ENCODE results near the gene NT5DC2.

NT5DC2 gene

GRCh38 chr3:52484680-52485461 is 48.8 kb downstream of the NT5DC2 start:
- no peak for DNase-seq

- DNase-seq: no peak
These were observed 49.9 kb downstream of the NT5DC2 start for GRCh38 chr3:52483577-52484381.

GRCh38 chr3:52483081-52483480 is 50.6 kb downstream of the NT5DC2 start:
- DNase-seq: no peak

GRCh38 chr3:52481819-52482521 is 51.7 kb downstream of the NT5DC2 start:
- no peak for DNase-seq

GRCh38 chr3:52480768-52481715 is 52.6 kb downstream of the NT5DC2 start:
- DNase-seq: no peak

GRCh38 chr3:52479877-52480575 is 53.6 kb downstream of the NT5DC2 start:
- no peak for DNase-seq

GRCh38 chr3:52479037-52479876 is 54.4 kb downstream of the NT5DC2 start:
- DNase-seq: no peak

- no peak for DNase-seq
These were observed 55.9 kb downstream of the NT5DC2 start for GRCh38 chr3:52477796-52478095.

GRCh38 chr3:52477076-52477795 is 56.4 kb downstream of the NT5DC2 start:
- DNase-seq: no peak

All from RPMI8226 (cell line).